Activated CD4-positive, alpha-beta T cell treated with anti-CD3 and anti-CD28 coated beads, Interleukin-2, amount 10 ng/mL, durations not matched to agents 7 days and 5 days (primary cell): ENCODE data around the gene TSPAN14. TPM values are rescaled to one million over a fixed set of nuclear protein-coding genes. Genes with fewer than 3 reads are reported as not detected.

Source experiments
- CTCF ChIA-PET: fragments of 350-600 bp; sonication (Branson Sonifier 250); formaldehyde crosslinking; loops from one replicate; lab custom pipeline; 2021; ENCODE audit warnings: antibody characterized with exemption; lab: Charles Lee
- POLR2A ChIA-PET: fragments of 350-600 bp; sonication (Branson Sonifier 250); formaldehyde crosslinking; loops from one replicate; lab custom pipeline; 2021; ENCODE audit warnings: antibody characterized with exemption; lab: Charles Lee
- DNase-seq: peaks from one replicate; pipeline ENCODE4 v3.0.0-alpha.2; 2020
- H3K27ac Mint-ChIP-seq: one replicate; pipeline ENCODE4 v1.8.0; 2021; ENCODE audit warnings: mild to moderate bottlenecking, moderate library complexity, mixed read lengths
- H3K27me3 Mint-ChIP-seq: one replicate; pipeline ENCODE4 v1.8.0; 2021; ENCODE audit warnings: mixed read lengths
- H3K36me3 Mint-ChIP-seq: one replicate; pipeline ENCODE4 v1.8.0; 2021; ENCODE audit warnings: low read depth, mixed read lengths
- H3K4me1 Mint-ChIP-seq: one replicate; pipeline ENCODE4 v1.8.0; 2021; ENCODE audit warnings: mixed read lengths
- H3K4me3 Mint-ChIP-seq: one replicate; pipeline ENCODE4 v1.8.0; 2021; ENCODE audit warnings: mild to moderate bottlenecking, moderate library complexity, mixed read lengths
- H3K9me3 Mint-ChIP-seq: one replicate; pipeline ENCODE4 v1.8.0; 2021; ENCODE audit warnings: mixed read lengths
- total RNA-seq, 2 experiments: library from RNA; stranded (reverse); gene quantifications; one replicate each; pipeline ENCODE4 v1.2.3, GENCODE V29; 2021

TSPAN14 gene
- total RNA-seq, 2 experiments from 2014 or later: 127 to 143 TPM

DNA sequence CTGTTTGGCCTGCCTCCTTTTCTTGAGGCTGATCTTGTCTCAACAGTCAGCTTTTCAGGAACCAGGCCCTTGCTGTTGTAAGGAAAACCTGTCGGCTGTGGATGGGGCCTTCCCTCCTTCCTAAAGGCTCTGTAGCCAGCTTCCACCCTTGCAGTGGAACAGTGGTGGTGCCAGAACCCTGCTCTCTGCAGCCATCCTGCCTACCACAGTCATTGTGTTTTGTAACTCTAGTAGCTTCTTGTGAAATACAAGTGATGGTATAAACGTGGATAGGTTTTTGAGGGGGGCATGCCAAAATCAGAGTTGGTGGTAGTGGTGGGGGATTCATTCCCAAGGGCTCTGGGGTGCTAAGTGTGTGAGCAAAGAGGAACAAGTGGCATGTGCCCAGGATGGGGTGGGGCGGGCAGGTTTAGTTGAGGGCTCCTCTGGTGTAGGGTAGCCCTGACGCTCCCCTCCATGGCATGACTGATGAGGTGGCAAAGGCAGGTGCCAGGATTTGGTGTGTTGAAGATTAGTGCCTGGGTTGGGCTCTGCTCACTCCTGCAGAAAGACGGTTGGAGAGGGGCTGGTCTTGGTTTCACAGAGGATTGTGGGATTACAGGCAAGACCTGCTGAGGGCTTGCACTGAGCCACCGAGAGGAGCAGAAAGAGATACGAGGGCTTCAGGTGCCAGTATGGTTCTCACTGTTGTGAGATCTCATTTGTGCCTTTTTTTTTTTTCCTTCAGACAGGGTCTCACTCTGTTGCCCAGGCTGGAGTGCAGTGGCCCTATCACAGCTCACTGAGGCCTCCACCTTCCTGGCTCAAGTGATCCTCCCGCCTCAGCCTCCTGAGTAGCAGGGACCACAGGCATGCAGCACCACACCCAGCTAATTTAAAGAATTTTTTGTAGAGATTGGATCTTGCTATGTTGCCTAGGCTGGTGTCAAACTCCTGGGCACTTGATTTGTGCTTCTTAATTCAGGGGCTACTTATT is 7.4 kb downstream of the TSPAN14 start:
- Mint-ChIP-seq H3K27me3 (no peaks in the 10 kb centered on the region), H3K27ac (peak overlapping the region; percentile 86), H3K36me3 (peaks cover 67% of the 10 kb centered on the region), H3K4me3 (peak overlapping the region; percentile 98), H3K4me1 (peaks cover 96% of the 10 kb centered on the region), H3K9me3 (no peaks in the 10 kb centered on the region)
- ChIA-PET CTCF (interaction anchor here (1.2 to 5.0 kb wide), 9 partner anchors 9 to 43 kb away, joined by 3 to 39 read pairs (median 6); no protein-coding TSS in a partner anchor), POLR2A (interaction anchor here (1.0 kb wide), 1 partner anchor 42 kb away, joined by 3 read pairs; no protein-coding TSS in a partner anchor)
- no peak for DNase-seq

DNA sequence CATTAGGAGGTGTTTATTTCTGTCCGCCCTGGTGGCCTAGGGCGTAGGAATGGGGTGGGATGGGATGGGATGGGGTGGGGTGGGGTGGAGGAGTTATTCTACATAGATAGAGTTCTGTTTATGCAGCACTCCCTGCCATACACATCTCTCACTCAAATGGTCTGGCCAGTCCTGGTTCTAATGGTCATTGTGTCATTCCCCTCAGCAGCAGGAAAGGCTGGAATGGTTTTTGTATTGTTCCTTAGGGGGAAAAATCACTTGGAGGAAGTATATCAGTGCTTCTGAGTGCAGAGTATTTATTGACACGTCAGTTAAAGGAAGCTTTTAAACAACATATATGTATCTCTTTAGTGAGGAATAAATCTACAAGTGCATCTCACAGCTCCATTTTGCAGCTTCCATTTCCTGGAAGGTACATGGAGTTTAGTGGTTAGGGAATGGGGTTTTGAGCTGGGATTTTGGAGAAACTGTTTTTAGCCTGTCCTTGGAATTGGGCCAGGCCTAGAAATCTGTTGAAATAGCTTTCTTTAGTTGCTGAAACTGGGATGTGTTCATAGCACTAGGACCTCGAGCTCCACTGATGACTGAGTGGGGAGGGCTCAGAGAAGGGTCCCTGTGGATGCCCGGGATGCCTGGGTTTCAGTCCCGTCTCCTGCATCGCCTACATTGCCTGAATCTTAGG is 8.3 kb downstream of the TSPAN14 start:
- H3K27me3 Mint-ChIP-seq: no peaks in the 10 kb centered on the region
- no peaks in the 10 kb centered on the region for H3K9me3 Mint-ChIP-seq
- no peak for DNase-seq
- ChIA-PET POLR2A (no interaction called here), CTCF (interaction anchor here (0.6 to 4.9 kb wide), 7 partner anchors 9 to 1779 kb away, joined by 3 to 39 read pairs (median 4); no protein-coding TSS in a partner anchor)
- H3K27ac Mint-ChIP-seq: peak overlapping the region; percentile 71
- peak overlapping the region; percentile 67 for H3K4me3 Mint-ChIP-seq
- peaks cover 96% of the 10 kb centered on the region for H3K4me1 Mint-ChIP-seq
- peaks cover 69% of the 10 kb centered on the region for H3K36me3 Mint-ChIP-seq

DNA sequence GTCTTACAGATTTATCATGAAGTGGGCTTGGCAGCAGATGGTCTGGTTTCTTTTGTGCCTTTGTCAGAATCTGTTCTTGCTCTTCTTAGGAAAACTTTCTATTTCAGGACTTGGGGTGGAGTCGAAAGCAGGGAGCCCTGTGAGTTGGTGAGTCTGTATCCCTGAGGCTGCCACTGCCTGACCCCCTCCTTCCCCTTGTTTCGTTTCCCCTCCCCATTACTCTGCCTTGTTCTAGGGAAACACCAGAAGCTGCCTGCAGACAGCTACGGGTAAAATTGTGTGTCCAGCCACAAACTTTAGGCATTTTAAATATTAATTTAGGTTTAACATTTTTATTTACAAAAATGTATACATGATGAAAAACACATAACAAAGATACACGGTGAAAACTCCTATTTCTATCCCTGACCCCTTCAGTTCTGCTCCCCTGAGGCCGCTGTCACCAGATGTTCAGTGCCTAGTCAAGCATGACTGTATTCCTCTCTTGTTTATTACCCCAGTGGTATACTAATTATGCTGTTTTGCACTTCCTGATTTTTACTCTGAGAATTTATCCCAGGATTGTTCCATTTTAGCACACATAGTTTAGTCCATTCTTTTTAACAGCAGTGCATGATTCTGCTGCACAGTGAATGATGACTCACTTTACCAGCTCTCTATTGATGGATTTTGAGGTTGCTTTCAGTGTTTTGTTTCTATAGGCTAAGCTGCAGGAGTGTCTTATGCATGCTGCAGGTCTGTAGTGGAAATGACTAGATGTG is 9.1 kb downstream of the TSPAN14 start:
- Mint-ChIP-seq H3K27me3 (no peaks in the 10 kb centered on the region), H3K4me3 (peak overlapping the region; percentile 67), H3K27ac (peak overlapping the region; percentile 92), H3K36me3 (peaks cover 68% of the 10 kb centered on the region), H3K4me1 (peaks cover 96% of the 10 kb centered on the region), H3K9me3 (no peaks in the 10 kb centered on the region)
- no peak for DNase-seq
- POLR2A ChIA-PET: no interaction called here
- CTCF ChIA-PET: interaction anchor here (0.6 to 4.9 kb wide), 10 partner anchors 8 to 1778 kb away, joined by 3 to 39 read pairs (median 4); no protein-coding TSS in a partner anchor

DNA sequence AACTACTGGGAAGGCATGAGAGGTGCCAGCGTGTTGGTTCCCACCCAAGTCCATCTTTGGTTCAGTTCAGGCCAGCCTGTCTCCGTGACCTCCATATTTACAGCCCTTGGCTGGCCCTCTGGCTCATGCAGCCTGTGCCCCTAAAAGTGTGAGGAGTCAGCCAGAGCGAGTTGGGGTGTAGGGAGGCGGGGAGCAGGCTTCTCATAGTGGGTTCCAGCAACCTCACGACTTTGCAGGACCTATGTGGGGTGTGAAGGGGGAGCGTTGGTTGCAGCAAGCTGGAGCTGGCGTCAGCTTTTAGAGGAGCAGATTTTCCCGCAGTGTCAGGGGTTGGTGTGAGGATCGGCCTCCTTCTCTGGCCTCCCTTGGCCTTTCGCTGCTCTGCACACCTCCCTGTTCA is 9.8 kb downstream of the TSPAN14 start:
- Mint-ChIP-seq H3K27me3 (no peaks in the 10 kb centered on the region), H3K4me3 (peak overlapping the region; percentile 67), H3K9me3 (no peaks in the 10 kb centered on the region), H3K27ac (peak overlapping the region; percentile 92), H3K4me1 (peaks cover 96% of the 10 kb centered on the region), H3K36me3 (peaks cover 68% of the 10 kb centered on the region)
- CTCF ChIA-PET: interaction anchor here (0.9 to 4.9 kb wide), 7 partner anchors 10 to 40 kb away, joined by 3 to 39 read pairs (median 6); no protein-coding TSS in a partner anchor
- POLR2A ChIA-PET: no interaction called here
- DNase-seq: no peak

DNA sequence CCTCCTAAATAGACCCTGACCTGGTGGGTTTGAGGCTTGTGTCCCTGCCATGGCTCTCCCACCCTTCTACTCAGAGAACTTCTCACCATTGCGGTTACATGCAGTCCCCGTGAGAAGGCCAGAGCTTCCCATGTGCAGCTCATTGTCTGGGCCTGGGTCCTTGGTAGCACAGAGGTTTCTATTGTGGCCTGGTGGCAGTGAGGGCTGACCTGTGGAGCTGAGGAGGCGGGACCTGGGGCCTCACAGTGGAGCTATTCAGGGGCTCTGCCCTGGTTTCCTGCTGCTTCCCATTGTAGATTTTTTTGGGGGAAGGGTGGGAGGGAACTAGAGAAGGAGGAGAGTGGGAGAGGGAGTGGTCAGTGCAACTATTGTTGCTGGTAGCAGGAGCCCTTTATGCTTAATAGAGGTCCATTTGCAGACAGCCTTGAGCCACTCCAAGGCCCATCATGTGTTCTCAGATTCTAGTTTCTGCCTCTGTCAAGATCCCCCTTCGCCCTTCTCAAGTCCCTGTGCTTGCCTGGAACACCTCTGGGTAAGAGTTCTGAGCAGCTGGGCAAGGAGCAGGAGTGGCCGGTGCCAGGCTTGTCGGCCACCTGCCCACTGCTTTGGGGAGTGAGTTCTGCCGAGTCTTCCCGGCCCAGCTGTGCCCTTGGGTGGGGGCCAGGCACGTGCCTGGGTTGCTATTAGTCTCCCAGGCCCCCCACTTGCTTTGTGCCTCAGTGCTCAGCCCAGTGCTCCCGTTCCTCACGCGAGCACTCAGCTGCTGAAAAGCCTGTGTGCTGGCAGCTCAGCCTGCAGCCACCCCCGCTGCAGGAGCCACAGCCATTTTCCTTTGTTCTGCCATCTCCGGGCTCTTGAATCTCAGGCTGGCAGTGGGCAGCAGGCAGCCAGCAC is 10.7 kb downstream of the TSPAN14 start:
- Mint-ChIP-seq H3K4me3 (peak overlapping the region; percentile 67), H3K27me3 (no peaks in the 10 kb centered on the region), H3K9me3 (no peaks in the 10 kb centered on the region), H3K4me1 (peaks cover 99% of the 10 kb centered on the region), H3K36me3 (peaks cover 69% of the 10 kb centered on the region), H3K27ac (peak overlapping the region; percentile 92)
- no peak for DNase-seq
- CTCF ChIA-PET: interaction anchor here (1.2 to 4.9 kb wide), 9 partner anchors 9 to 40 kb away, joined by 3 to 39 read pairs (median 6); no protein-coding TSS in a partner anchor
- POLR2A ChIA-PET: no interaction called here

DNA sequence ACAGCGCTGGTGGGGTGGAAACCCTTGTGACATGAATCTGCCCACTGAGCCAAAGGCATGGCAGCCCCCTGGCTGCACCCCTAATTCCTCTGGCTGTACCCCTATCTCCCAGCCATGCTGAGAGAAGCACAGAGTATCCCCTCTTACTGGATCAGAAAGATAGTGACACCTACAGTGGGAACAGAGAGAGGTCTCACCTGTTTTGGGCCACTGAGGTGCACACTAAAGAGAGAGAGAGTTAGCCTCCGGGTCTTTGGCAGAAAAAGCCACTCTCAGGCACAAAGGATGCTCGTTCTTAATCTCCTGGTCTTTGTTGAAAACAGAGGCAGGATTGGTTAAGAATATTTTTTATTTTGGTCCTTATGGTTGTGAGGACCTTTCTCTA is 11.3 kb downstream of the TSPAN14 start:
- ChIA-PET CTCF (interaction anchor here (1.4 to 4.9 kb wide), 6 partner anchors 8 to 40 kb away, joined by 5 to 39 read pairs (median 11); no protein-coding TSS in a partner anchor), POLR2A (no interaction called here)
- Mint-ChIP-seq H3K27ac (peak overlapping the region; percentile 92), H3K4me1 (peaks cover 98% of the 10 kb centered on the region), H3K36me3 (peaks cover 70% of the 10 kb centered on the region), H3K4me3 (peak overlapping the region; percentile 67), H3K9me3 (no peaks in the 10 kb centered on the region), H3K27me3 (no peaks in the 10 kb centered on the region)
- DNase-seq: no peak

DNA sequence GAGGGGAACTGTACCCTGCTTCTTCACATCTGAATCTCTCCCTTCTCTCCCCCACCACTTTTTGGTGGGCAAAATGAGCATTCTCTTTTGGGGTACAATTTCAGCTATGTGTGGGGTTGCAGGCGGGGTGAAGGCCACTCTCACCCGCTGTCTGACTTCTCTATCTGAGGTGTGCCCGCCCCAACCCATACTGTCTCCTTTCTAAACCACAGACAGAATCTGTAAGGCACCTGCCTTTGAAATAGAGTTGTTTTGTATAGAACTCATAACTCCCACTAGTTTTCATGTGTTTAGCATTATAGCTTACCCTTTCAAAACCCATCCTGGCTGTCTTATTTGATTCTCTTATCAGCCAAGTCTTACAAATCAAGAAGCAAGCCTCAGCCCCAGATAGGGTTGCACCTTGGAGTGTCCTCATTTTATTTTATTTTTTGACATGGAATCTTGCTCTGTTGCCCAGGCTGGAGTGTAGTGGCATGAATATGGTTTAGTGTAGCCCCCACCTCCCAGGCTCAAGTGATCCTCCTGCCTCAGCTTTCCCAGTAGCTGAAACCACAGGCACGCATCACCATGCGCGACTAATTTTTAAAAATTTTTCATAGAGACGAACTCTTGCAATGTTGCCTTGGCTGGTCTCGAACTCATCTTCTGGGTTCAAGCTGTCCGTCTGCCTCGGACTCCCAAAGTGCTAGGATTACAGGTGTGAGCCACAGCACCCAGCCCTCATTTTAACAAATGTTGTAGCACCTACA is 11.9 kb downstream of the TSPAN14 start:
- CTCF ChIA-PET: interaction anchor here (0.6 to 2.7 kb wide), 10 partner anchors 9 to 55 kb away, joined by 3 to 13 read pairs (median 6); no protein-coding TSS in a partner anchor
- H3K4me1 Mint-ChIP-seq: peaks cover 98% of the 10 kb centered on the region
- peak overlapping the region; percentile 92 for H3K27ac Mint-ChIP-seq
- H3K36me3 Mint-ChIP-seq: peaks cover 70% of the 10 kb centered on the region
- H3K9me3 Mint-ChIP-seq: no peaks in the 10 kb centered on the region
- H3K4me3 Mint-ChIP-seq: peak overlapping the region; percentile 67
- H3K27me3 Mint-ChIP-seq: no peaks in the 10 kb centered on the region
- DNase-seq: peak; percentile 69
- POLR2A ChIA-PET: no interaction called here

DNA sequence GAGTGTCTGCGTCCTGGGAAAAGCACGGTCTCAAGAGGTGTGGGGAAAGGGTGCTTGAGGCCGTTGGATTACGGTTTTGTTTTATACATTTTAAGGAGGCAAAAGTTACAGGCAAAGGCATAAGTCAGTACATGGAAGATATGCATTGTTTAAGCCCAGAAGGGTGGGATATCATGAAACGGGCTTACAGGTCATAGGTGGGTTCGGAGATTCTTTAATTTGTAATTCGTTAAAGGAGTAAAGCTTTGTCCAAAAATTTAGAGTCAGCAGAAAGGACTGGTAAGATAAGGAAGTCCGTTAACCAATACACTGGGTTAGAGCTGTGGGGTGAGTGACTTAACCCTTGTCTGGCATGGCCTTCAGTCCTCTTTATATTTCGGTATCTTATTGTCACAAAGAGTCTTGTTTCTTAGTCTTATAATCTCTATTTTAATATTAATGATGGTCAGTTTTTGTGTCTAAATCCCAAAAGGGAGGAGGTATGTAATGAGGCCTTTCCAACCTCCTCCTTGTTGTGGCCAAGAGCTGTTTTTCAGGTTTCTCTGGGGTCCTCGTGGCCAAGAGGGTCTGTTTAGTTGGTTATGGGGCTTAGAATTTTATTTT is 12.7 kb downstream of the TSPAN14 start:
- peaks cover 98% of the 10 kb centered on the region for H3K4me1 Mint-ChIP-seq
- H3K36me3 Mint-ChIP-seq: peaks cover 70% of the 10 kb centered on the region
- H3K4me3 Mint-ChIP-seq: peak overlapping the region; percentile 67
- POLR2A ChIA-PET: no interaction called here
- H3K27me3 Mint-ChIP-seq: no peaks in the 10 kb centered on the region
- CTCF ChIA-PET: interaction anchor here (1.0 to 2.7 kb wide), 9 partner anchors 10 to 45 kb away, joined by 3 to 13 read pairs (median 6); no protein-coding TSS in a partner anchor
- peak overlapping the region; percentile 92 for H3K27ac Mint-ChIP-seq
- no peak for DNase-seq
- no peaks in the 10 kb centered on the region for H3K9me3 Mint-ChIP-seq

DNA sequence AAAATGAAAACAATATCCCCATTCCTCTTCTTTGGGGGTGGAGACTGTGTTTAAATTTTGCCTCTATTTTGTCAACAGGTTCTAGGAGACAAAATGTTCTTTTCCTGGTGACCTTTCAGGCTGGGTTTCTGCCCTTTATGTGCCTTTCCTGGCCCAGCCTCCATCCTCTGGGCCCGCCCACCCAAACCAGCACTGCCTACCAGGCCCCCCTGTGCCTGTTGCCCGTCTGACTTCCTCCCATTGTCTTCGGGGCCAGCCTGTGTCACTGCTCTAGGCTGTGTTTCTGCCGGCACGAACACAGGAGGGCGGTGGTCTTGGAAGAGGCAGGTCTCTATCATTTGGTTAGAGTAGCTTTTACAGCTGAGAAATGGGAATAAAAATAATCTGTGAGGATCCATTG is 13.9 kb downstream of the TSPAN14 start:
- Mint-ChIP-seq H3K36me3 (peaks cover 78% of the 10 kb centered on the region), H3K27ac (peak overlapping the region; percentile 92), H3K9me3 (no peaks in the 10 kb centered on the region), H3K4me3 (peak overlapping the region; percentile 67), H3K4me1 (peaks cover 98% of the 10 kb centered on the region), H3K27me3 (no peaks in the 10 kb centered on the region)
- peak; percentile 50 for DNase-seq
- CTCF ChIA-PET: interaction anchor here (0.6 to 4.5 kb wide), 7 partner anchors 8 to 84 kb away, joined by 3 to 37 read pairs (median 5); no protein-coding TSS in a partner anchor
- POLR2A ChIA-PET: no interaction called here

DNA sequence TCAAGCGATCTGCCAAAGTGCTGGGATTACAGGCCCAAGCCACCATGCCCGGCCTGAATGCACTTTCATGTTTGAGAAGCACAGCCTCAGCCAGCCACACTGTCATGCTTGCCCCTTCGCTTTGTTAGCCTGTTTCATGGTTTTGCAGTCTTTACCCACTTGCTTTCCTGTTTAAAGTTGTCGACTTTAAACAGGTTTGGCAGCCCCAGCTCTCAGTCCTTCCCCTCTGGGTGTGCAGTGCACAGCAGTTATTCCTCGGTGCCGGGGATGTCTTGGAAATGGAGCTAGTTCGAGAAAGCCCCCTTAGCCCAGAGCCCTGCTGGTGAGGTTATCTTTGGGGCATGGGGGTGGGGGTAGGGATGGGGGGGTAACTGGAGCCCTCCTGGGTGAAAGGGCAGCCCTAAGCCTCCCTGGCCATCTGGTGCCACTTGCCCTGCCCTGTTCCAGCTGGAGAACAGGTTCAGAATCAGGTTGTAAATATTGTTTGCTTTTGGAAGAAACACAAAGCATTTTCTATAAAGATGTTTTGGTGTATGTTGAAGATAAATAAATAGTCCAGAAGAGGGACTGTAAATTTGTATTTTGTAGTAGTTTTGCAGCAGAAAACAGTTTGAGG is 14.8 kb downstream of the TSPAN14 start:
- peak overlapping the region; percentile 92 for H3K27ac Mint-ChIP-seq
- H3K4me1 Mint-ChIP-seq: peaks cover 99% of the 10 kb centered on the region
- peak; percentile 51 for DNase-seq
- H3K36me3 Mint-ChIP-seq: peaks cover 78% of the 10 kb centered on the region
- ChIA-PET POLR2A (no interaction called here), CTCF (interaction anchor here (0.6 to 4.5 kb wide), 10 partner anchors 9 to 39 kb away, joined by 3 to 37 read pairs (median 4); no protein-coding TSS in a partner anchor)
- H3K9me3 Mint-ChIP-seq: no peaks in the 10 kb centered on the region
- no peaks in the 10 kb centered on the region for H3K27me3 Mint-ChIP-seq
- H3K4me3 Mint-ChIP-seq: peak overlapping the region; percentile 67
